Ascending aorta (tissue), 2 donors: ENCODE measurements around the gene SYCE3. TPM values are rescaled to one million over a fixed set of nuclear protein-coding genes. Genes with fewer than 3 reads are reported as not detected.
A peak's percentile ranks its signal among the peaks of the same experiment; 100 is the strongest.
"Not testable (repeated sequence)": the region's sequence is repeated elsewhere in the genome, so short reads cannot be mapped to it uniquely, and the experiment has no call there.

Experiments
- DNase-seq, 2 donors: peaks; one replicate each; pipeline ENCODE4 v3.0.0-alpha.2; 2019; ENCODE audit warnings: low spot score in 2 of 2
- H3K27ac ChIP-seq, 2 donors: fragments of 200-600 bp; sonication (generic); one replicate each; pipeline ENCODE4 v1.5.1; 2016 to 2017; ENCODE audit warnings: mild to moderate bottlenecking in 1 of 2
- H3K27me3 ChIP-seq: fragments of 200-600 bp; sonication (generic); one replicate; pipeline ENCODE4 v1.5.1; 2017
- H3K36me3 ChIP-seq, 2 donors: fragments of 200-600 bp; sonication (generic); one replicate each; pipeline ENCODE4 v1.5.1; 2016
- H3K4me1 ChIP-seq, 2 donors: fragments of 200-600 bp; sonication (generic); one replicate each; pipeline ENCODE4 v1.5.1; 2016 to 2017; ENCODE audit warnings: mild to moderate bottlenecking in 1 of 2
- H3K4me3 ChIP-seq, 2 donors: fragments of 200-600 bp; sonication (generic); one replicate each; pipeline ENCODE4 v1.5.1; 2016 to 2017; ENCODE audit warnings: mild to moderate bottlenecking in 1 of 2
- H3K9me3 ChIP-seq, 2 donors: fragments of 200-600 bp; sonication (generic); one replicate each; pipeline ENCODE4 v1.5.1; 2016
- CTCF ChIP-seq, 3 experiments: fragments of 200-600 bp in 2 of 3; fragments of 450-650 bp in 1 of 3; sonication (generic) in 2 of 3; IDR thresholded peaks; one replicate each; pipeline ENCODE4 v1.5.1; 2016 to 2019; ENCODE audit warnings: antibody characterized with exemption in 3 of 3, mild to moderate bottlenecking in 1 of 3, moderate library complexity in 1 of 3
- intact Hi-C: fragments of 100-400 bp; cut with DNase I; formaldehyde crosslinking; loops from one replicate; pipeline ENCODE4 v1.15.1; 2023
- total RNA-seq: library from RNA; depleted of rRNA; stranded (reverse); fragments of >200 nt; gene quantifications from one replicate; pipeline ENCODE4 v1.1.0, GENCODE V29; 2016

The SYCE3 gene
- total RNA-seq, 1 donor from 2014 or later, result not detected

GRCh38 chr22:50540381-50540780, 22.3 kb downstream of the SYCE3 start:
- peak overlapping the region; percentile 76 to 77 for H3K27ac ChIP-seq
- intact Hi-C loops, result no loop called here
- TF ChIP-seq CTCF (IDR thresholded peaks at IDR 0.05), result no peak

GRCh38 chr22:50537765-50538164, 25.0 kb downstream of the SYCE3 start:
- intact Hi-C loops, result no loop called here
- H3K36me3 ChIP-seq, result no peaks in the 10 kb centered on the region
- H3K4me1 ChIP-seq, result peaks cover 0 to 4% of the 10 kb centered on the region in 2 donors
- H3K27me3 ChIP-seq, result no peaks in the 10 kb centered on the region
- no peaks in the 10 kb centered on the region for H3K9me3 ChIP-seq
- no peak for TF ChIP-seq CTCF (IDR thresholded peaks at IDR 0.05)
- DNase-seq, result no peak
- peak overlapping the region; percentile 76 to 77 for H3K27ac ChIP-seq
- H3K4me3 ChIP-seq, result no peak overlapping the region

More at GRCh38 chr22:50540381-50540780, 22.3 kb downstream of the SYCE3 start:
- Histone ChIP-seq H3K4me3 (no peak overlapping the region), H3K27me3 (no peaks in the 10 kb centered on the region), H3K36me3 (no peaks in the 10 kb centered on the region), H3K9me3 (no peaks in the 10 kb centered on the region), H3K4me1 (peaks cover 3 to 6% of the 10 kb centered on the region in 2 donors)
- no peak for DNase-seq

- DNase-seq, result no peak
- no peak overlapping the region for H3K27ac ChIP-seq
- H3K9me3 ChIP-seq, result no peaks in the 10 kb centered on the region
- H3K4me1 ChIP-seq, result peaks cover 10 to 17% of the 10 kb centered on the region in 2 donors
- H3K36me3 ChIP-seq, result no peaks in the 10 kb centered on the region
- intact Hi-C loops, result no loop called here
- no peak for TF ChIP-seq CTCF (IDR thresholded peaks at IDR 0.05)
- peaks cover 8% of the 10 kb centered on the region for H3K27me3 ChIP-seq
- no peak overlapping the region for H3K4me3 ChIP-seq
Measured at GRCh38 chr22:50536226-50536625, 26.5 kb downstream of the SYCE3 start.

GRCh38 chr22:50535113-50535512, 27.6 kb downstream of the SYCE3 start:
- Histone ChIP-seq H3K27ac (no peak overlapping the region), H3K27me3 (peaks cover 11% of the 10 kb centered on the region)
- intact Hi-C loops, result no loop called here

GRCh38 chr22:50533856-50534711, 28.6 kb downstream of the SYCE3 start:
- Histone ChIP-seq H3K4me1 (peaks cover 12 to 28% of the 10 kb centered on the region in 2 donors), H3K27me3 (peaks cover 11% of the 10 kb centered on the region)
- intact Hi-C loops, H3K9me3 ChIP-seq, DNase-seq, H3K27ac ChIP-seq, H3K36me3 ChIP-seq, H3K4me3 ChIP-seq: not testable (repeated sequence)

More at GRCh38 chr22:50535113-50535512, 27.6 kb downstream of the SYCE3 start:
- peaks cover 12 to 25% of the 10 kb centered on the region in 2 donors for H3K4me1 ChIP-seq
- TF ChIP-seq CTCF (IDR thresholded peaks at IDR 0.05), result no peak
- H3K4me3 ChIP-seq, result no peak overlapping the region
- no peaks in the 10 kb centered on the region for H3K36me3 ChIP-seq
- DNase-seq, result no peak
- H3K9me3 ChIP-seq, result no peaks in the 10 kb centered on the region
